ENCODE measurements around the gene RAPGEFL1.

GRCh38 chr17:40174514-40174913, 2.8 kb upstream of the RAPGEFL1 start:
- TF ChIP-seq EZH2 (IDR thresholded peaks at IDR 0.05; ENCODE audit: borderline replicate concordance, low read depth, low read length, severe bottlenecking) = no peak
- no peak for TF ChIP-seq CTCF (IDR thresholded peaks at IDR 0.05; ENCODE audit: borderline replicate concordance, extremely low read depth, low read length, poor library complexity, severe bottlenecking)

Measured in DND-41 (cell line).